Skin epidermis (tissue), 12 donors: ENCODE measurements around the gene ALS2CL.

Experiments
- H3K27ac ChIP-seq, 21 experiments: fragments of 200-600 bp; sonication (generic) in 11 of 21; one replicate each; pipeline ENCODE4 v1.5.0; 2020; ENCODE audit warnings: mild to moderate bottlenecking in 3 of 21, inconsistent platforms in 2 of 21, moderate library complexity in 2 of 21
- H3K4me3 ChIP-seq, 7 experiments: fragments of 200-600 bp; sonication (generic) in 2 of 7; one replicate each; pipeline ENCODE4 v1.5.0; 2020; ENCODE audit warnings: inconsistent platforms in 2 of 7, mild to moderate bottlenecking in 2 of 7, moderate library complexity in 1 of 7

The ALS2CL gene

DNA sequence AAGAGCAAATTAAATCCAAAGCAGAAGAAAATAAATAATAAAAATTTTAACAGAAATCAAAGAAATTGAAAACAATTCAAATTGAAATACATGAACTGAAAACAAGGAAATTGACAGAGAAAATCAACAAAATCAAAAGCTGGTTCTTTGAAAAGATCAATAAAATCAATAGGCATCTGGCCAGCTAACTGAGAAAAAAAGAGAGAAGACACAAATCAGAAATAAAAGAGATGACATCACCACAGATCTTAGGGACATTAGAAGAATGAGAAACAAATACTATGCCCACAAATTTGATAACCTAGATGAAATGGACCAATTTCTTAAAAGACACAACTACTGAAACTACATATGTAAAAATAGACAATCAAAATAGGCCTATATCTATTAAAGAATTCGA lies 42.4 kb downstream of the ALS2CL start:
- Histone ChIP-seq H3K27ac (no peak overlapping the region), H3K4me3 (no peak overlapping the region)

DNA sequence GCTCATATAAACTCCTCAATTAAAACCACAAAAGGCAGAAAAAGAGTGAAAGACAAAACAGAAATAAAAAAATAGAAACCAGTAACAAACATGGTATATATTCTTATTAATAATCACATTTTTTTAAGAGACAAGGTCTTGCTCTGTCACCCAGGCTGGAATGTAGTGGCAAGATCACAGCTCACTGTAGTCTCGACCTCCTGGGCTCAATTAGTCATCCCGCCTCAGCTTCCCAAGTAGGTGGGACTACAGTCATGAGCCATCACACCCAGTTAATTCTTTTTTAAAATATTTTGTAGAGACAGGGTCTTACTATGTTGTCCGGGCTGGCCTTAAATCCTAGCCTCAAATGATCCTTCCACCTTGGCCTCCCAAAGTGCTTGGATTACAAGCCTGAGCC lies 44.0 kb downstream of the ALS2CL start:
- H3K27ac ChIP-seq, result no peak overlapping the region

DNA sequence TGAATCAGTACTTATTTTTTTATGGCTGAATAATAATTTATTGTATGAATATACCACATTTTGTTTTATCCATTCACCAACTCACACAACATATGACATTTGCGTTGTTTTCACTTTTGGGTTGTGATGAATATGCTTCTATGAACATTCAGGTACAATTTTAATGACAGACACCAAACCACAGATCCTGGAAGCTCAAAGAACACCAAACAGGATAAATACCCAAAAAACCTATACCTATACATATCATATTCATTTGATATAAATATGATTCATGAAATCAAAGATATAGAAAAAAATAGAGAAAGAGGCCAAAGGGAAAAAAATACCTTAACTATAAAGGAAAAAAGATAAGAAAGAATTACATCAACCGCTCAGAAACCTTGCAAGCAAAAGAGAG lies 45.4 kb downstream of the ALS2CL start:
- Histone ChIP-seq H3K27ac (no peak overlapping the region), H3K4me3 (no peak overlapping the region)

More for the DNA sequence above, 44.0 kb downstream of the ALS2CL start:
- no peak overlapping the region for H3K4me3 ChIP-seq

DNA sequence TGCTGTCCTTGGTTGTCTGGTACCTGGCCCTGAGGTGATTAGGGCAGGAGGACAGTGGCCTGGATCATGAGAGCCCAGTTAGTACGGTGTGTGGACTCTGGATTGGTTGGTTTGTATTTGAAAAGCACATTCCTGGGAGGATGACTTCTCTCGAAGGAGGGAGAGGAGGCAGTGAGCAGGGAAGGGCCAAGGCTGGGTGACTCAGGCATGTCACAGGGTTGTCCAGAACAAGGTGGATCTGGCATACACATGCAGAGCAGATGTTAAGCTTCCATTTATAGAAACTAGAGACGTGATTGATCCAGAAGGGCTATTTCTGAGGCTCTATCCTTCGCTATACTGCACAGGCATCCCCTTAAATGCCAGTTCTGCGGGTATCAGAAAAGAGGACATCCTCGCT lies 46.8 kb downstream of the ALS2CL start:
- Histone ChIP-seq H3K4me3 (no peak overlapping the region), H3K27ac (no peak overlapping the region)

DNA sequence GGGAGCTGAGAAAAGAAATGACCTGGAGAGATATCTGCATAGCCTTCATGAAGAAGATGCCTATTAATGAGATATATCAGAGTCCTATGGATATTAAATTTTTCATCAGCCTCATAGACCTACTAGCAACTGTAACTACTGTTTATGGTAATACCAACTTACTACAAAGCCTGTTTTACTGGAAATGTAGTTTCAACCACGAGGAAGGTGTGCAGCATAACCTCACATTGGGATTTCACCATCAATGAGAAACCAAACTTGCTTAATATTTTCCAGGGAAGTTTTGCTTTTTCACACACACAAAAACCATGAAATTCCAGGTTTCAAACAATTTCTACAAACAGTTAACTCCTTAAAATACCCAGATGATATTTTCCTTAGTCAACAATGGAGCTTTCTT lies 49.8 kb downstream of the ALS2CL start:
- H3K4me3 ChIP-seq, result no peak overlapping the region
- no peak overlapping the region for H3K27ac ChIP-seq

DNA sequence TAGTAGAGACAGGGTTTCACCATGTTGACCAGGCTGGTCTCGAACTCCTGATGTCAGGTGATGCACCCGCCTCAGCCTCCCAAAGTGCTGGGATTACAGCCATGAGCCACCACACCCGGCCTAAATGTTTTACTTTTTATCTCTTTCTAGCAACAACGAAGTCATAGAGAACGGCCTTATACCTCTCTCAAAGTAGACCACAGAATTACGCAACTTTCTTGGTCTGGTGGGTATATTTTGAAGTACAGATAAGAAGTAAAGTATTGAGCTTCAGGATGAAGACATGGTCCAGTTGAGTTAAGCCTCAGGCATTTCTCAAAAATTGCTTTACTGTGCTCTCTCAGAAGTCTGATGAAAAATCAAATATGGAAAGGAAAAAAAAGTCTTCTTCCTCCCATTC lies 50.5 kb downstream of the ALS2CL start:
- no peak overlapping the region for H3K27ac ChIP-seq
- H3K4me3 ChIP-seq, result no peak overlapping the region

DNA sequence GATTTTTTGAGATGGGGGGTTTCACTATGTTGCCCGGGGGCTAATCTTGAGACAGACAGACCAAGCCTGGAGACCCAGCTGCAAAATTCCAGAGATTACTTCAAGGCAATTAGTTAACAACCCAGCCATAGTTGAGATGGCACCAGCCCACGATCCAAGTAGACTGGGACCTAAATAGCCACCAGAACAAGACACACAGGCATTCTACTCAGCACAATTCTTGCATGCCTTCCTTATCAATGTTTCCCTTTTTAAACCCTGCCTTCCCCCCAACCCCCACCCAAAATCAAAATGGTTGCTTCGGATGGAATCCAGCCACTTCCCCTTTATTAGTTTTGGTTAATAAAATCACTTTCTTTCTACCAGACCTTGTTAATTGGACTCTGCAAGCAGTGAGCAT lies 52.6 kb downstream of the ALS2CL start:
- H3K27ac ChIP-seq, result no peak overlapping the region

DNA sequence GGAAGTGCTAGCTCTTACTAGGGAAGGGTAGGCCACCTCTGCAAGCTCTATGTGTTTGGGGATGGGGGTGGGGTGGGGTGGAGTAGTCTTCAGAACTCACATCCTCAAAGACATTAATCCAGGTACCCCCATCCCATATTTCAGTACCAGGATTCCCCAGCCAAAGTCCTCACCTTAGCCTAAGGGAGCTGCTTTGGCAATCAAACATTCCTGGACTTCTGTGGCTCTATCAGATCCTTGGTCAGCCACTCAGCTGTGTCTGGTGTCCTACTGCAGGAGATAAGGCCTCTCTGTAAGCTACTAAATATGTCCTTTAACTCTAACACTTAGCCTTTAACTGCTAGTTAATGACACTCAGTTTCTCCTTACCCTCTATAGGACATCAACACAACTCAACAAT lies 54.3 kb downstream of the ALS2CL start:
- Histone ChIP-seq H3K27ac (no peak overlapping the region), H3K4me3 (no peak overlapping the region)

More for the DNA sequence above, 52.6 kb downstream of the ALS2CL start:
- H3K4me3 ChIP-seq, result no peak overlapping the region

DNA sequence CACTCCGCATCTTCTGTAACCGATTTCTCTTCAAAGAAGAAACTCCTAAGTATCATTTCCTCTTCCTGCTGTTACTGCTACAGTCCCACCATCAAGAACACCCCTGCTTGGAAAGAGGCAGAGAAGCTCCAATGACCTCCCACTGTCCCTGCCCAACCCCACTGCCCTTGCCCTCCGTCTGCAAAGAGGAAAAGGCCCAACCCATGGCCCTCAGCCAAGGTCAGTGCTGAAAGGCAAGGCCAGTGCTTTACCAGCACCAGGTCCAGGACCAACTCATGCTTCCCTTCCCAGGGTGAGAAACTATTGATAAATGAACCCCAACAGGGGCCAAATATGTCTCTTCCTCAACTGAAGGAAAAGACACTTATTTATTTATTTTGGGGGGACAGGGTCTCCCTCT lies 58.6 kb downstream of the ALS2CL start:
- no peak overlapping the region for H3K27ac ChIP-seq
- no peak overlapping the region for H3K4me3 ChIP-seq

DNA sequence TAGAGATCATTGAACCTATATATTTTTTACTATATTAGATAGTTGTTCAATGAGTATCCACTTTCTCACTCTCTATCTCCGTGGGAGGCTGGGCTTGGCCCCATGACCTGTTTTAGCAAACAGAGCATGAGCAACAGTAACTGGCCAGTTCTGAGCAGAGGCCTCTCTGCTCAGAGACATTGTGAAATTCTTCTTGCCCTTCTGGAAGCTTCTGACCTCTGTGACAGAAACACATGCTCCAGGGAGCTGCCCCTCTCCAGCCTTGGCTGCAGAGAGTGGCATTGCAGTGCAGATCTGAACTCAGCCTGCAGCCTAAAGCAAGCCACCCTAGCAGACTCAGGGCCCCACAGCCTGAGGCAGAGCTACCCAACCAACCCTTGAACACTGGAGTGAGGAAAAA lies 60.7 kb downstream of the ALS2CL start:
- Histone ChIP-seq H3K4me3 (no peak overlapping the region), H3K27ac (no peak overlapping the region)

DNA sequence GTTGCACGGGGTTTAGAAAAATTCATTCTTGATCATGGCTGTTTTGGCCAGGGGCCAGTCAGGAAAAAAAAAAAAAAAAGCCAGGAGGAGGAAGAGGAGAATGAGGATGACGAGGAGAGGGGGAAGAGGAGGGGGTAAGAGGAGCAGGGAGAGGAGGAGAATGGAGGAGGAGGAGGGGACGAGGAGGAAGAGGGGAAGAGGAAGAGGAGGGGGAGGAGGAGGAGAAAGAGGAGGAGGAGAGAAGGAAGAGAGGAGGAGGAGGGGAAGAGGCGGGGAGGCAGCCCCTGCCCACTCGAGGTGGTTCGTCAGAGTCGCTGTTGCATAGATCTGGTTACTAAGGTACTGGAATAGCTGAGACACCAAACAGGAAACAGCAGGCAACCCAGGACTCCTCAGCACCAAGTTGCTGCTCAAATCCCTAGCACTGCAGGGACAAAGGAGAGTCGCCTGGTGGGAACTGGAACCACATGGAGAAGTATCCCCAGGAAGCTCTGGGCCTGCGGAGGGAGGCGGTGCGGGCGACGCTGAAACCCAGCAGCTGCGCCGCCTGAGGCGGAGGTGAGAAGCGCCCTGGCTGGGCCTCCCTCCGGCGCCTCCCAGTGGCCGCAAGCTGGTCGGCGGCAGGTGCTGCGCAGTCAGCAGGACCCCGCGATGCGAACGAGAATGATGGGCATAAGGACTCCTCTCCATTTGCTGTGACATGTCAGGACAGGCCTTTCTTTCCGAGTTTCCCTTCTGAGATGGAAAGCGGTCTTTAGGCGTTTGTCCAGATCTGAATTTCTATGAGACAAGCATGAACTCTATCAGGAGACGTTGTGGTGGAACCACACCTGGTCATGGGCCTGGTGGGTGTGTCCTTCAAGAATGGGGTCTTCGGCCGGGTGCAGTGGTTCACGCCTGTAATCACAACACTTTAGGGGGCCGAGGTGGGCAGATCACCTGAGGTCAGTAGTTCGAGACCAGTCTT lies 63.6 kb downstream of the ALS2CL start:
- Histone ChIP-seq H3K4me3 (peak overlapping the region in 3 of 7 experiments; percentile 4 to 25 (median 18)), H3K27ac (peak overlapping the region in 17 of 21 experiments; percentile 6 to 82 (median 64))

DNA sequence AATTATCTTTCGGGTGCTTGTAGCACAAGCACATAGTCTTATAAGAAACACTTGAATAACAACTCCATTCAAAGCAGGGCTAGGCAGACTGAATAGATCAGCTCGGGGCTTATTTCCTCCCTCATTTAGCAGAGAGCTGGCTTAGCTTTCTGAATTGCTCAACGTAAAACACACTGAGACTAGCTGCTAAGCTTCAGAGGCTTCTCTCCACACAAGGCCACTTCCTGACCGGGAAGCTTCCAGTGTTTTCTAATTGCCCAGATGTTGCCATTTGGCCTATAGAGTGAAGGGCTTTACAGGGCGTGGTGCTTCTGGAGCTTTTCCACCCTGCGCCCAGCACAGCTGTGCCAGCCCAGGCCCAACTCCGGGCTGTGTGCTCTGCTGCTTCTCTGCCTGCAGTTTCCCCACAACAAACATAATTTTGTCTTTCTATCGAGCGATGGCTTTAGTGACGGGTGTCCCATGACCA lies 64.5 kb downstream of the ALS2CL start:
- H3K27ac ChIP-seq, result peak overlapping the region in 17 of 21 experiments; percentile 32 to 82 (median 64)
- H3K4me3 ChIP-seq, result no peak overlapping the region

DNA sequence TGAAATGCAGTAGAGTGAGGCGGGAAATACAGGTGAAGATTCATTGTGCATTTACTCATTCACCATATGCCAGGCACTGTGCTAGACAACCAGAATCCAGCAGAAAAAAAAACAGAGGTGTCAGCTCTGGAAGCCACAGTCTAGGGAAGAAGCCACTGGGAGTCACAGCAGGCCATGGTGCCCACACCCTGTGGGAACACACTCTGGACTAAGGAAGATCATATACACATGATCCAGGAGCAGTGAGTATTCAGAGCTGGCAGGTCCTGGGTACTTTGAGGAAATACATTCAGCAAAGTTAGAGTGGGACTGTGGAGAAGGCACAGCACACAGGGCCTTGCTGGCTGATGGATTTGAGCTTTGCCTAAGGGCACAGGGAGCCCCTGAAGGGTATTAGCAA lies 66.4 kb downstream of the ALS2CL start:
- no peak overlapping the region for H3K4me3 ChIP-seq
- H3K27ac ChIP-seq, result no peak overlapping the region

DNA sequence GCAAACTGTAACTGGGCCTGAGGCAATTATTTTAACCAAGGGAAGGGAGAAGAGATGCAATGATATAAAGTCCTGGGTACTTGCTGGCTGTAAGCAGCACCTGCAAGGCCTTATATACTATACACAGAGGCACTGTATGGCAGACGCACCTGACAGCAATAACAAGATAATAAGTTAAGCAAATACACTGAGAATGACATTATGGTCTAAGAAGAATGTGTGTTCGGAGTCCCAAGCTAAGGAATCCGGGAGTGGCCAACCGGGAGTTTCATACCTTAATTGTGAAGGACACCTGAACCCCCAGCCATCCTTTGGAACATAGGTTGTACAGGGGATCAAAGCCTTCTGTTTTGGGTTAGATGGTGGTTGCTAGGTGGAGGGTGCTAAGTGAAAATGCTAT lies 67.4 kb downstream of the ALS2CL start:
- Histone ChIP-seq H3K4me3 (no peak overlapping the region), H3K27ac (no peak overlapping the region)

DNA sequence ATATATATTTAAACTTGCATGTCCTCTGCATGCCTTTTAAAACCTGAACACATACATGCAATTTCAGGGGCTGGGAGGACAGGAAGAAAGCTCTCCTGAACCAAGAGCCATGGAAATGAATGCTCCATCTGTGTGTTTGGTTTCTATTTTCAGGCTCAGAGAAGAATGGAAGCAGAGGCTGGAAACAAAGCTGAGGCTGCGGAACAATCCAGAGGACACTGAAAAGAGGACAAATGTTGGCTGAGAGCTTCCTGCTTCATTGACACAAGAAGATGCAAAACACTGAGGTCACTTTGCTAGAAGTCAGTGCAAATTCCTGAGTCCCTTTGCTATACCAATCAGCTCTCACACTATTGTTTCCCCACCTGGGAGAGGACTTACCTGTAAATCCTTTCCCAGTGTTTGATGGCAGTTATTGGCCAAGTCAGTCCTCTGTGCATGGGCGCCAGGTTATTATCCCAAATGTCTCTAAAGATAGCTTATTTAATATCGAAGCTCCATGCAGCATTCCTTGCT lies 68.4 kb downstream of the ALS2CL start:
- Histone ChIP-seq H3K27ac (no peak overlapping the region), H3K4me3 (no peak overlapping the region)

DNA sequence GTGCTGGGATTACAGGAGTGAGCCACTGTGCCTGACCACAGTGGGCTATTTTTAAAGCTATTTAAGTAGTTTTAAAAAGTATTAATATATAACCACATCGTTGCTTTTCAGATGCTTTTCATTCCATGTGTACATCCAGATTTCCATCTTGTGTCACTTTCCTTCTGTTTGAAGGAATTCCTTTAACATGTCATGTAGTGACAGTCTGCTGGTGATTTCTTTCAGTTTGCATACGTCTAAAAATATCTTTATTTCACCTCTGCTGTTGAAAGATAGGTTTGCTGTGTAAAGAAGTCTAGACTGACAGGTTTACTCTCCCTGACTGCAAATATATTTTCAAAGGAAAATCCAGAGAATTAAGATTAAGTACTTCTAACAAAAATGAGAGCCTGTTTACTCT lies 68.9 kb downstream of the ALS2CL start:
- H3K4me3 ChIP-seq, result no peak overlapping the region

DNA sequence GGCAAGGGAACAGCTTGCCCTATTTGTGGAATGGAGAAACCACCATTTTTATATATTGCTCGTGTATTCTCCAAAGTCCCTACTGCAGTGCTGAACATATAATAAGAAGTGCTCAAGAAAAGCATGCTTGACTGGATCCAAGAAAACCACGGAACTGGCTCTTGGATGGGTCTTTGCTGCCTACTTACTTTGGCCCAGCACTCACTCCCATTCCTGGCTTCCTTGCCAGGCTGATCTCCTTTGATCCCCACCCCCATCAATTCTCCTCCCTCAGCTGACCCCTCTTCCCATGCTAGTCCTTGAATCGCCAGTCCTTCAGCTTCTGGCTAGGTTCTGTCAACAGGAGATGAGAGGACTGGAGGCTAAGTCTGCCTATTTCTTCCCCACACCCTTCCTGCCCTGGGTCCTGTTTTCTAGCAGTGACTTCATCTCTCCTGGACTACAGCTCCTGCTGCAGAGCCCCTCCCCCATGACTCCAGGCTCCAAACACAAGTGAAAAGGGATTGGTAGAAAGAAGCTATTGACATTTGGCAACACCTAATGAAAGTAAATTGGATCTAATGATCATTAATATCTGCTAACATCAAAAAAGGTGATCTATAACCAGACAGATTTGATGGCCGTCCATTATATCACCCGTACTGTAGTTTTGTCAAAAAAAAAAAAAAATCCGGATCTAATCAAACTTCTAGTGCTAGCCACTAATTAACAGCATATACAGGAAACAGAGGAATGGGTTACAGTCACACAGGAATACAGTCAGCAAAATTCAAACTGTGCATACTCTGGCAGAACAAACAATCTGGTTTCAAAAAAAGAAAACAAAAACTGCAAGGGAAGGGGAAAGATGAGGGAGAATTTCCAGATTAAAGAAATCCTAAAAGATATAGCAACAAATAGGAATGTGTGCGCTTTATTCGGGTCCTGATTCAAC lies 73.4 kb downstream of the ALS2CL start:
- H3K4me3 ChIP-seq, result no peak overlapping the region
- no peak overlapping the region for H3K27ac ChIP-seq

More for the DNA sequence above, 68.9 kb downstream of the ALS2CL start:
- H3K27ac ChIP-seq, result no peak overlapping the region
